GM18517 (cell line): Measurements from ENCODE around the gene LPP.
"Not testable (repeated sequence)": the region's sequence is repeated elsewhere in the genome, so short reads cannot be mapped to it uniquely, and the experiment has no call there.

ENCODE experiments used
- ATAC-seq: cut with Tn5 transposase; IDR thresholded peaks from one replicate; pipeline ENCODE4 v1.9.1; 2021; ENCODE audit warnings: mild to moderate bottlenecking, moderate library complexity; ENCODE audit not compliant: unreplicated experiment

LPP gene

DNA sequence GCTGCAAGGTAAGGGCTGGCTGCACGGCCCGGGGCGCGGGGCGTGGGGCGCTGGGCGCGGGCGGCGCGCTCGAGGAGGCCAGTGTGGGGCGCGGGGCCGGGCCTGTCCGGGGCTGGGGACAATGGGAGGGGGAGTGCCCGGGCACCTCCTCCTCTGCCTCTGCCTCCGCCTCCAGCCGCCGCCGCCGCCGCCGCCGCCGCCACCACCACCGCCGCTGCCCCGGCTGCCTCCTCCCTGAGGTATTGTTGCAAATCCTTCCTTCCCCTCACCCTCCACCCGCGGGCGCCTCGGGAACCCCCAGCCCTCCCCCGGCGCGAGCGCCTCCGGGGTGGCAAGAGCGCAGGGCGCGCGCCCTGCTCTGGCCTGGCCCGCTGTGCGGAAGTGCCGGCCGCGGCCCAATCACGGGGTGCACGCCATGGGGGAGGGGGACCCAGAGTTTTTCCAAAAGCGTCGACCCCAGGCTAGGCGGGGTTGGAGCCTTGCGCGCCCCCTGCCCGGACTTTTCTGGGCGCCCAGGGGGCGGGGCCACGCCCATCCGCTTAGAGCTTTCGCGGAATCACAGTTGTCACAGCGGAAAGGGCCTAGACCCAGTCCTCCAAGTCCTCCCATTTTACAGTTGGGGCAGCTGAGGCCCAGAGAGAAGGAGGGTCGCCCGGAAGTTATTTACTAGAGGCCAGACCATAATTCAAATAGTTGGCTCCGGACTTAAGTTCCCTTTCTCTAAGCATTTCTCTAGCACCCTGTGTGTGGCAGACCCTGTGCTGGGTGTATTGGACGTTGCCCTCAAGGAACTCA, at the start of gene LPP:
Gene LPP, plus strand, starts transcription at position 144 of the 795 bp plus-strand sequence. CDS start 251,964 bp downstream, outside the sequence.
- ATAC-seq: peak; percentile 59

- no peak for ATAC-seq
Observed at GRCh38 chr3:188106006-188106405, 48.0 kb upstream of the LPP start.

DNA sequence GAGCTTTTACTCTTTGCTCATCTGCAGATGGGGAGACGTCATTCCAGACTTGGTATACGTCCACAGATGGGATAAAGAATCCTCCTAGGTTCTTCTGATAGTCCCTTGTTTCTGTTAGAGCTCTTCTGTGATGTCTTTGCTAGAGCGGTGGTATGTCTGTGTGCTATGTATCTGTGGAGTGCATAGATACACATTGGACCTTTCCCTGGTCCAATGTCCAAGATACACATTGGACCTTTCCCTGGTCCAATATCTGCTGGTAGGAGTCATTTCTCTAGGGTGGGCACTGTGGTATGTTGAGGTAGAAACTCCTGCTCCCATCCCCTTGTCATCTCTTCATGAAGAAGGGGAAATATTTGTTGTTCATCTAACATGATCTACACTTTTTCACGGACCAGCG, 47.5 kb upstream of the LPP start:
- no peak for ATAC-seq

DNA sequence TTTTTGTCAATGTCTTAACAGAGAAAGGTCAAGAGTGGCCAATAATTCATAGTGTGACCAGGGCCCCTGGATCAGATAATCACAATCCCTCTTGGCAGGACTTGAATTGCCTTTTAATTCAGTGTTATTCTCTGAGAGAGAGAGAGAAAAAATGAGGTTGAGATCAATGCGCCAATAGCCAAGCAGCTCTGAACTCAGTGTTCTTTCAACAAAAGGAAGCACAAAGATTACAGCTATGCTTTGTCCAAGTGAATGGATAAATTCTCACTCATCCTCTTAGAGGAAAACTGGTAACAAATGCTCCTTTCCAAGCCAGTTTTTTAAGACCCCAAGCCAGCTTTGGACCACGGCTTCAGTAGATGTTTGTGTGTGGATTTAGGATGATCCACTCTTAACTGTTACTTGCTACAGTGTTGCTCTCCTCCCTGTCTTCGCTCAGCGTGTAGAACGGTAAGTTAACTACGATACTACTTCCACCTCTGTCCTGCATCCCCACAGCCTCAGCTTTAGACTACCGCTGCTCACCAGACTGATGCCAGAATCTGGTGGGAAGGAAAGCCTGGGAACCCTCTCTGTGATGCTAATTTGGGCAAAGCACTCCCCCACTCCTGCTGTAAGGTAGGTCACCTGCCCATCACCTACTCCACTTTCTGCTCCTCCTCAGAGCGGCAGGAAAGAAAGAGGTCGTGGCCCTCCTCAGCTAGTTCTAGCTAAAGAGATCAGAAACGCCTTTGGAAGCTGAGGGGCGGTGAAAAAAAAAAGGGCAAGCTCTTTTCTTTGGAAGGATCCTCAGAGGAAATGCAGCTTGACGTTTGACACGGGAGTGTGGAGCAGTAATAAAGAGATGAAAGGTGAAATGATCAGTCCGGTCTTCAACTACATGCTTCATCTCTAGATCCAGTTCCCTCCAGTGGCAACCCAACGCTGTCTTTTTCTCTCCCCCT, 46.8 kb upstream of the LPP start:
- ATAC-seq: no peak

DNA sequence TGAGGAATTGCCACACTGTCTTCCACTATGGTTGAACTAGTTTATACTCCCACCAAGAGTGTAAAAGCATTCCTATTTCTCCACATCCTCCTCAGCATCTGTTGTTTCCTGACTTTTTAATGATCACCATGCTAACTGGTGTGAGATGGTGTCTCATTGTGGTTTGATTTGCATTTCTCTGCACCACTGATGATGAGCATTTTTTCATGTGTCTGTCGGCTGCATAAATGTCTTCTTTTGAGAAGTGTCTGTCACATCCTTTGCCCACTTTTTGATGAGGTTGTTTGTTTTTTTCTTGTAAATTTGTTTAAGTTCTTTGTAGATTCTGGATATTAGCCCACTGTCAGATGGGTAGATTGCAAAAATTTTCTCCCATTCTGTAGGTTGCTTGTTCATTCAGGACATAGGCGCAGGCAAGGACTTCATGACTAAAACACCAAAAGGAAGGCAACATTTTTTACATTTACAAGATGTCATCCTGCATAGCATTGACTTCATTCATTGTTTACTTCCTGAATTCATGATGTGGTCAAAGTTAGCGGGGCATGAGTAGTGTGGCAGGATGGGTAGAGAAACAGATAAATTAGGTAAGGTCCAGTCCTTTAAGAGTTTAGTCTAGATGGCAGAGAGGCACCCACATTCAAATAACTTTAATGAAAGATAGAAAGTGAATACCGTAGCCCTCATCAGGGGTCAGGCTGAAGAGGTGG, 45.1 kb upstream of the LPP start:
- no peak for ATAC-seq

- ATAC-seq: no peak
Observed at GRCh38 chr3:188111002-188111584, 42.9 kb upstream of the LPP start.

DNA sequence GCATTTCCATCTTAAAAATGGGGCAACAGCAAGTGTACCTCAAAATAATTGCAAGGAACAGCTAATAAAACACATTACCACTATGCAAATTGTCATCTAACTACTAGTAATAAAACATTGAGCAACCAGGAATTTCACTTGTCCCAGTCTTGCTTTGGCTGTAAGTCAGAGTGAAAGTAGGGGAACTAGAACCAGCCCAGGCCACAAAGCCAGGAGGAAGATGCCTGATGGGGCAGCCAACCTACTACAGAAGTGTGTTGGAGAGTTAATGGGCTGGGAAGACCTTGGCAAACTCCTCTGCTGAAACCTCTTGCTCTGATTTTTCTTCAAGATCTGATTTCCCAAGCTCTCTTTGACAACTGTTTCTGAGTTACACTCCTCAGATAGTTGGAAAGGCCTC, 40.2 kb upstream of the LPP start:
- no peak for ATAC-seq

GRCh38 chr3:188119846-188120245, 34.1 kb upstream of the LPP start:
- ATAC-seq: no peak

DNA sequence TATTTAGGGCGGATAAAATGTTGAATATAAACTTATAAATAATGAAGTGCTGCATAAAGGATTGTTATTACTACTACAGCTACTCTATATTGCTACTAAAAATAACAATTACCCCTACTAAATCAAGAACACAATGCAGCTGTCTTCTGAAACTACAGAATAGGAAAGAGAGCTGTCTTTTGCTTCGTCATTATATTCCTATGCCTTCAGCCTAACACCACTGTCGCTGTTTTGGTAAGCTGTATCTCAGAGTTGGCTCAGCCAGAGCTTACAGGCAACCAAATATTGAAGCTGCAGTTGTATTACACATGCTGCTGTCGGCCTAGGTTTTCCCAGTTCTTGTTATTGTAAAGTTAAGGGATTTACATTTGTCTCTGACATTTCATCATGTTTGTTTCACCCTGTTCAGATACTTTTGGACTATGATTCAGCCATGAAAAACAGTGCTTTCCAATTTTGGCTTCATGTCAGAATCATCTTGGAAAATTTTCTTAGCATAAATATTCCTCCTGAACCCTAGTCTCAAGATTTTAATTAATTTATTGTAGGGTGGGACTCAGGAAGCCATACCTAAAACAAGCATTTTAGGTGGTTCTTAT, 31.3 kb upstream of the LPP start:
- ATAC-seq: no peak

- ATAC-seq: no peak
Observed at GRCh38 chr3:188123170-188123905, 30.6 kb upstream of the LPP start.

DNA sequence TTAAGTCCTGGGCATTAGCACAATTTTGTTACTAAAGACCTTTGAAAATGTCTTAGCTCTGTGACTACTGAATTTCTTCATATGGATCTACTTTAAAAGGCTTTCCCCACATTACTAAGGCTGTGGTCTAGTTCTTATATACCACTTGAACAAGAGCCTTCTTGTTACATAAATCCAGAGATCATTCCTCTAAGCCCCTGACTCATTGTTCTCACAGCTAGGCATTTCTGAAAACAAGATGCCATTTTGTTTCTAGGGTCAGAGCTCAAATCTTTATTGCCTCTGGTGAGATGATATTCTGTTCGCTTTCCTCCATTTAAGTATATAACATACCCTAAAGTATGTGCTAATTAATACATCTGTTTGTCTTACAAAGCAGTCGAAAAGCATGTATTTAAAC, 29.8 kb upstream of the LPP start:
- ATAC-seq: no peak

GRCh38 chr3:188125076-188125475, 28.9 kb upstream of the LPP start:
- no peak for ATAC-seq

DNA sequence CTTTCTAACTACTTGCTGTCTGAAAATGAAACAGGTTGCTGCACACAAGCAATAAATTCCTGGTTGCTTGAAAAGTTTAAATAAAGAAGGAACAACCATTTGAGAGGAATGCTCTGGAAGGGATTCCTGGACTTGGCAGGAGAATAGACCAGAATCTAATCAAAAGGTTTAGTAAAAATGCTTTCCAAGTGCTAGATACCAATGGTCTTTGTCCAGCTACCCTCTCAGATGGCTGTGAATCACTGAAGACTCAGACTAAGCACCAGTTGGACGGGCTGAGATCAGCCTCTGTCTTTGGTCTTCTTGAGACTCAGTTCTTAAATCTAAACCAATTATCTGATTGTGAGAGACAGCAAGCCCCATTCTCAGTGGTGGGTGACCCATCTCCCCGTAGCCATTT, 27.7 kb upstream of the LPP start:
- no peak for ATAC-seq

DNA sequence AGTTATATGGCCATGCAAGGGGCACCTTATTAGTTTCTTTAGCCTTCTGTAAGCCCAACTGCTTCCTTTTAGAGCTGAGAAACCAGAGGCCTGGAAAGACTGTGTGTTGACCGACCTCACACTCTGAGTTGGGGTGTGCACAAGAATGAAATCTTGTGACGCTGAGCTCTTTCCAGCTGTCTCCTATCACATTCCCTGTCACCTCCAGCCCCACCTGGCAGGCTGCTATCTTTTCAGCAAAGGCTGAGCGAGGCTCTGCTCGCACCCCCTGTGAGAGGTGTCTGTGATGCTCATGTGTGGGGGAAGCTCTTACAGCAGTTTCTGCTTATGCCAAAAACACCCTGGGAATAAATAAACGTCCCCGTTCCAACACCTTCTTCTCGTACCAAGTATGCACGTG, 27.0 kb upstream of the LPP start:
- no peak for ATAC-seq

DNA sequence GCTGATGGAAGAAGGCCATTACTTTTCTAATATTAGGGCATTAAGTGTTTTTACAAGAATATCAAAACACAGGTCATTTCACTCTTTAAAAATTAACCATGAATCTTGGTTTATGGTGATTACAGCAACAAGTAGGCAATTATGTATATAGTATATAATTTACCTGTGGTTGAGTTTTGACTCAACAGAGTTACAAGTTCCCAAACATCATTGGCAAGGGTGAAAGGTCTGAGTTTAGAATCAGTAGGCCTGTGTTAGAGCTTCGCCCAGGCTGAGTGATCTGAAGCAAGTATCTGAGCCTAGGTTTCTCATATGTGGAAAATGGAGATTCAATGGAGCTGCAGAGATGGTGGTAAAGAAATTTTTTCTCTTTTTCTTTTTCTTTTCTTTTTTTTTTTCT, 25.1 kb upstream of the LPP start:
- ATAC-seq: no peak

DNA sequence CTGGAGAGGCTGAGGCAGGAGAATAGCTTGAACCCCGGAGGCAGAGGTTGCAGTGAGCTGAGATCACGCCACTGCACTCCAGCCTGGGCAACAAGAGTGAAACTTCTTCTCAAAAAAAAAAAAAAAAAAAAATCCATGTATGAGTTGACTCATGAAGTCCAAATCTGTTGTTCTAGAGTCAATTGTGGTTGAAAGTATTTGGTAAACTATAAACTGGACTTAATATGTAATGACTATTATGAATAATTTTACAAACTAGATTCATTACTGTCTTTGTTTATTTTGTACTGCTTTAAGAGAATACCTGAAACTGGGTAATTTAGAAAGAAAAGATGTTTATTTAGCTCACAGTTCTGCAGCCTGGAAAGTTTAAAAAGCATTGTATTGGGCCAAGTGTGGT, 22.9 kb upstream of the LPP start:
- not testable (repeated sequence) for ATAC-seq

- ATAC-seq: no peak
Observed at GRCh38 chr3:188133219-188133618, 20.7 kb upstream of the LPP start.

- ATAC-seq: no peak
Observed at GRCh38 chr3:188133646-188134045, 20.3 kb upstream of the LPP start.

GRCh38 chr3:188134079-188134478, 19.9 kb upstream of the LPP start:
- no peak for ATAC-seq

- no peak for ATAC-seq
Observed at GRCh38 chr3:188134856-188135255, 19.1 kb upstream of the LPP start.
